Fibroblast of mammary gland (primary cell): ENCODE measurements around the gene GRAMD1B.

ENCODE experiments used
- DNase-seq: peaks from one replicate; pipeline ENCODE4 v3.0.0-alpha.2; 2010; ENCODE audit warnings: low read depth
- H3K4me3 ChIP-seq: 2 replicates; pipeline ENCODE4 v1.5.1; 2011; ENCODE audit warnings: low read depth, mild to moderate bottlenecking, low read length, moderate library complexity; ENCODE audit not compliant: control insufficient read depth
- CTCF ChIP-seq: conservative IDR thresholded peaks from 2 replicates; pipeline ENCODE4 v1.5.1; 2011; ENCODE audit warnings: low read depth, low read length, inconsistent platforms; ENCODE audit not compliant: control insufficient read depth, insufficient read depth

Gene GRAMD1B

GRCh38 chr11:123594921-123595320, 164.9 kb downstream of the GRAMD1B start:
- DNase-seq: no peak
- no peak overlapping the region for H3K4me3 ChIP-seq
- TF ChIP-seq CTCF: no peak

- DNase-seq: no peak
- H3K4me3 ChIP-seq: no peak overlapping the region
- peak; percentile 12 for TF ChIP-seq CTCF
Measured at GRCh38 chr11:123597859-123598258, 167.8 kb downstream of the GRAMD1B start.

DNA sequence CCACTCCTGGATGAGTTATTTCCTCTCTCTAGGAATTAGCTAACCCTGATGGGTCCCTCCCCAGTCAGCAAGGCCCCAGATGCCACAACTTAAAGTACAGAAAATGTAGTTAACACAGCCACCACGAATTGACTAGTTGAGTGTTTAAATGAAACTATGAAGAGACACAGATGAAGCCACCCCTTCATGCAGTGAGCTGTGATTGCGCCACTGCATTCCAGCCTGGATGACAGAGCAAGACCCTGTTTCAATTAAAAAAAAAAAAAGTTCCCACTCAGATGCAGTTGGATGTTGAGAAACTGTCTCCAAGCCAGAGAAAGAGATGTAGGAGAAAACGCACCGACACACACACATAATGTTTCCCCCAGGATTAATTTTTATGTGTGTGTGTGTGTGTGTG, 171.1 kb downstream of the GRAMD1B start:
- peak; percentile 57 for DNase-seq
- H3K4me3 ChIP-seq: no peak overlapping the region
- TF ChIP-seq CTCF: no peak

DNA sequence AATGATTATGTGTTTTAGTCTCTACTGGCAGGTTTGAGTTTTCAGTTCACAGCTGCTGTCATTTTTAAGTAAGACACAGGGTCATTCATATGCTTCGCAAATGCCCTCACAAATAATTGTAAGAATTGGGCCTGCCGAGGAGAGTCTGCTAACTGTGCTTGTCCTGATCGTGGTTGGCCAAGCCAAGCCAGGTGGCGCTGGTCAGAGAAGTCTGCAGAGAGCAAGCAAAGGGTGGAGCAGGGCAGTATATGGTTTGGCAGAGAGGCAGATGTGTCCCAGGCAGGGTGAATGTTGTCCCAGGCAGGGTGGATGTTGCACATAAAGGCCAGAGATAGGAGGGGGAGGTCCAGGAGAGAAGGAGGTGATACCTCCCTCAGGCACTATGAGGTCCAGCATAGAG, 171.7 kb downstream of the GRAMD1B start:
- DNase-seq: no peak
- no peak overlapping the region for H3K4me3 ChIP-seq
- no peak for TF ChIP-seq CTCF

DNA sequence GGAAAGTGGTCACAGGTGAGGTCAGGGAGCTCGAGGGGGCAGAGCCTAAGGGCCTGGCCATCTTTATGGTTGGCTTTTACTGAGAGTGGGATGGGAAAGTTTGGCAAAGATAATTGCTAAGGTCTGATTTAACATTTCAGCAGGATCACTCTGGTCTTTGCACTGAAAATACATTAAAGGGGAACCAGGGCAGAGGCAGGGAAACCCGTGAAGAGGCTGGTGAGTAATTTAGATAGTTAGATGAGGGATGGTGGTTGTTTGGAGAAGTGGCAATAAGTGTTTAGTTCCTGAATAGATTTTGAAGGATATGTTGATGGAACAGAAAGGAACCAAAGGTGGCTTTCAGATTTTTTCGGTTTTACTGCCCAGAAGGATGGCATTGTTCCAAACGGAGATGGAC, 173.6 kb downstream of the GRAMD1B start:
- no peak for DNase-seq
- no peak for TF ChIP-seq CTCF
- H3K4me3 ChIP-seq: no peak overlapping the region

DNA sequence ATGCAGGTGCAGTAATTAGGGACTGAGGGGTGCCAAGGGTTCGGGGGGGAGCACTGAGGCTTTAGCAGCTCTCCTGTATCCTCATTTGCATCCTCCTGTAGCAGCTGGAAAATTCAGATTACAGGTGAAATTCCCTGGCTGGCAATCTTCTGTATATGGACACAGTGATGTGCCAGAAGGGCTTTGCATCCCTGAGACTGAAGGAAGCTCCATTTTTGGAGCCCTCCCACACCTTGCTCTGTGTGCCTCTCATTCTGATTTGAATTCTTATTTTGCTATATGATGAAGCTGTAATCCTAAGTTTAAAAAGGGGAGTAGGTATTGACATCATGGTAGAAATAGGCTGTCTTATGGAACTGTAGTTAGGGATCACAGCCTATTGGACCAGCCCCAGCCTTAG, 177.7 kb downstream of the GRAMD1B start:
- no peak for TF ChIP-seq CTCF
- H3K4me3 ChIP-seq: no peak overlapping the region
- no peak for DNase-seq

GRCh38 chr11:123608371-123608770, 178.3 kb downstream of the GRAMD1B start:
- H3K4me3 ChIP-seq: no peak overlapping the region
- no peak for DNase-seq
- TF ChIP-seq CTCF: no peak
